ENCODE results near the gene UBE2D1.
"Not testable (repeated sequence)": the region's sequence is repeated elsewhere in the genome, so short reads cannot be mapped to it uniquely, and the experiment has no call there.

The UBE2D1 gene

DNA sequence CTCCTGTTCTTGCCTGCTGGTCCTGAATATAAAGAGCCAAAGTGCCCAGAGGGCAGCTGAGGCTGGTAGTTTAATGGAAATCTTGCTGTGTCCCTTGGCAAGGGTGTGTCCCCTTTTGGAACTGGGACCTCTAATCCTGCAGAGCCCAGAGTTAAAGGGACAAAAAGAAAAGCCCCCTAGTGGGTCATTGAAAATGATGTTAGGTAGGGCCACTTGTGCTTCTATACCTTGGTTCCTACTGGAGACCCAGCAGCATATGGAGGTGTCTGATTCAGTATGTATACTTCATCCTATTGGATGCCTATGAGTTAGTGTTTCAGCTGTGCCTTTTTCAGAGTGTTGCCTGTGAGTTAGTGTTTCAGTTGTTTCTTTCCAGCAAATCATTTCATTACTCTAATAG, 81.0 kb downstream of the UBE2D1 start:
- no peak for ATAC-seq (ENCODE audit: insufficient read depth, low read depth)
- Histone ChIP-seq H3K4me2 (ENCODE audit: insufficient read depth, low read length) (no peak overlapping the region), H3K27ac (ENCODE audit: low read length) (no peak overlapping the region), H3K79me2 (ENCODE audit: insufficient read depth, low read length) (no peaks in the 10 kb centered on the region), H3K9me3 (ENCODE audit: insufficient read depth, low read length, severe bottlenecking) (no peaks in the 10 kb centered on the region), H3K4me1 (ENCODE audit: insufficient read depth, low read length) (no peaks in the 10 kb centered on the region), H4K20me1 (ENCODE audit: insufficient read depth, low read length) (no peaks in the 10 kb centered on the region), H3K9ac (ENCODE audit: low read depth, low read length) (no peak overlapping the region), H3K36me3 (ENCODE audit: insufficient read depth, low read length) (no peaks in the 10 kb centered on the region), H3K4me3 (ENCODE audit: low read depth in 1 of 2, low read length in 2 of 2) (no peak overlapping the region), H3K27me3 (ENCODE audit: insufficient read depth, low read length, poor library complexity) (no peaks in the 10 kb centered on the region), H2AFZ (ENCODE audit: low read depth, low read length) (no peak overlapping the region)
- TF ChIP-seq, protein P1, sequence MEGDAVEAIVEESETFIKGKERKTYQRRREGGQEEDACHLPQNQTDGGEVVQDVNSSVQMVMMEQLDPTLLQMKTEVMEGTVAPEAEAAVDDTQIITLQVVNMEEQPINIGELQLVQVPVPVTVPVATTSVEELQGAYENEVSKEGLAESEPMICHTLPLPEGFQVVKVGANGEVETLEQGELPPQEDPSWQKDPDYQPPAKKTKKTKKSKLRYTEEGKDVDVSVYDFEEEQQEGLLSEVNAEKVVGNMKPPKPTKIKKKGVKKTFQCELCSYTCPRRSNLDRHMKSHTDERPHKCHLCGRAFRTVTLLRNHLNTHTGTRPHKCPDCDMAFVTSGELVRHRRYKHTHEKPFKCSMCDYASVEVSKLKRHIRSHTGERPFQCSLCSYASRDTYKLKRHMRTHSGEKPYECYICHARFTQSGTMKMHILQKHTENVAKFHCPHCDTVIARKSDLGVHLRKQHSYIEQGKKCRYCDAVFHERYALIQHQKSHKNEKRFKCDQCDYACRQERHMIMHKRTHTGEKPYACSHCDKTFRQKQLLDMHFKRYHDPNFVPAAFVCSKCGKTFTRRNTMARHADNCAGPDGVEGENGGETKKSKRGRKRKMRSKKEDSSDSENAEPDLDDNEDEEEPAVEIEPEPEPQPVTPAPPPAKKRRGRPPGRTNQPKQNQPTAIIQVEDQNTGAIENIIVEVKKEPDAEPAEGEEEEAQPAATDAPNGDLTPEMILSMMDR (IDR thresholded peaks at IDR 0.05; ENCODE audit: borderline replicate concordance, extremely low read depth, low read length, poor library complexity, severe bottlenecking), result no peak
- TF ChIP-seq EZH2 (IDR thresholded peaks at IDR 0.05; ENCODE audit: borderline replicate concordance, low read depth, low read length, severe bottlenecking), result no peak
- no peak for DNase-seq

DNA sequence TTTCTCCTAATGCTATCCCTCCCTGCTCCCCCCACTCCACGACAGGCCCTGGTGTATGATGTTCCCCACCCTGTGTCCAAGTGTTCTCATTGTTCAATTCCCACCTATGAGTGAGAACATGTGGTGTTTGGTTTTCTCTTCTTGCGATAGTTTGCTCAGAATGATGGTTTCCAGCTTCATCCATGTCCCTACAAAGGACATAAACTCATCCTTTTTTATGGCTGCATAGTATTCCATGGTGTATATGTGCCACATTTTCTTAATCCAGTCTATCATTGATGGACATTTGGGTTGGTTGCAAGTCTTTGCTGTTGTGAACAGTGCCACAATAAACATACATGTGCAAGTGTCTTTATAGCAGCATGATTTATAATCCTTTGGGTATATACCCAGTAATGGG, 83.1 kb downstream of the UBE2D1 start:
- not testable (repeated sequence) for DNase-seq; H3K36me3 ChIP-seq (ENCODE audit: insufficient read depth, low read length); ATAC-seq (ENCODE audit: insufficient read depth, low read depth)

More for the DNA sequence above, 83.1 kb downstream of the UBE2D1 start:
- H3K4me3 ChIP-seq (ENCODE audit: low read depth in 1 of 2, low read length in 2 of 2); H3K9ac ChIP-seq (ENCODE audit: low read depth, low read length); H3K9me3 ChIP-seq (ENCODE audit: insufficient read depth, low read length, severe bottlenecking); H3K4me2 ChIP-seq (ENCODE audit: insufficient read depth, low read length); H4K20me1 ChIP-seq (ENCODE audit: insufficient read depth, low read length); H3K27me3 ChIP-seq (ENCODE audit: insufficient read depth, low read length, poor library complexity); H3K27ac ChIP-seq (ENCODE audit: low read length); H3K4me1 ChIP-seq (ENCODE audit: insufficient read depth, low read length); H3K79me2 ChIP-seq (ENCODE audit: insufficient read depth, low read length); H2AFZ ChIP-seq (ENCODE audit: low read depth, low read length): not testable (repeated sequence)

All from DND-41 (cell line).